HepG2 (cell line): ENCODE results near the gene ARHGDIG.
"Not testable (repeated sequence)": the region's sequence is repeated elsewhere in the genome, so short reads cannot be mapped to it uniquely, and the experiment has no call there.

Experiments used
- ZNF143 ChIP-seq: sonication (generic); formaldehyde crosslinking; IDR thresholded peaks from 2 replicates; pipeline ENCODE4 v1.4.0; 2020; ENCODE audit warnings: missing genetic modification reagents
- TF ChIP-seq, protein P1 (sequence below): sonication (generic); formaldehyde crosslinking; IDR thresholded peaks from 2 replicates; pipeline ENCODE4 v1.5.0; 2020; ENCODE audit warnings: mild to moderate bottlenecking, missing genetic modification reagents, moderate library complexity

DNA sequence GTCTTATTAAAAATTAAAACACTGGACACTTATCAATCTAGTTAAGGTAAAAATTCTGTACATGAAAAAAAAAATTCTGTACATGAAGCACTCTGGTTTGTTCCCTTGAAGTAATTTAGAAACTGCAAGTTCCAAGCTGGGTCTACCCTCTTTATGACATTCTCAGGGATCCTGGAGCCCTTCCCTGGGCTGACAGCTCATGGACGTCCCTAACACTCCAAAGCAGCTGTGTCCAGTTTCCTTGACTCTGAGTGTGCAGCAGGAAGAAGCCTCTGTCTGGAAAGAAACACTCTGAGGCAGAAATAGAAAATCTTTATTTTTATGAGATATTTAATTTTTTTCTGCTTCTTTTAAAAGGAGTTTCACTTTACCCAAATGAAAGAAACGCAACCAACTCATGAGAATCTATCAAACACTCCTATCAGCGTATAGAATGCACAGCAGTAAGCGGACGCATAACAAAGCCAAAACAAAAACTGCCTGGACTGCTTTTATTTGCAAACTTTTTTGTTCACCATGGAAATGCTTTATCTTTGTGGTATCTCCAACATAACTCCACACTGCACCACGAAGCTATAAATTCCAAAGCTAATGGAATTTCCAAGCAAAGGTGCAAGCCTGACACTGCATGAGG is 50.9 kb downstream of the ARHGDIG start:
- TF ChIP-seq, protein P1, sequence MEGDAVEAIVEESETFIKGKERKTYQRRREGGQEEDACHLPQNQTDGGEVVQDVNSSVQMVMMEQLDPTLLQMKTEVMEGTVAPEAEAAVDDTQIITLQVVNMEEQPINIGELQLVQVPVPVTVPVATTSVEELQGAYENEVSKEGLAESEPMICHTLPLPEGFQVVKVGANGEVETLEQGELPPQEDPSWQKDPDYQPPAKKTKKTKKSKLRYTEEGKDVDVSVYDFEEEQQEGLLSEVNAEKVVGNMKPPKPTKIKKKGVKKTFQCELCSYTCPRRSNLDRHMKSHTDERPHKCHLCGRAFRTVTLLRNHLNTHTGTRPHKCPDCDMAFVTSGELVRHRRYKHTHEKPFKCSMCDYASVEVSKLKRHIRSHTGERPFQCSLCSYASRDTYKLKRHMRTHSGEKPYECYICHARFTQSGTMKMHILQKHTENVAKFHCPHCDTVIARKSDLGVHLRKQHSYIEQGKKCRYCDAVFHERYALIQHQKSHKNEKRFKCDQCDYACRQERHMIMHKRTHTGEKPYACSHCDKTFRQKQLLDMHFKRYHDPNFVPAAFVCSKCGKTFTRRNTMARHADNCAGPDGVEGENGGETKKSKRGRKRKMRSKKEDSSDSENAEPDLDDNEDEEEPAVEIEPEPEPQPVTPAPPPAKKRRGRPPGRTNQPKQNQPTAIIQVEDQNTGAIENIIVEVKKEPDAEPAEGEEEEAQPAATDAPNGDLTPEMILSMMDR (CRISPR knock-in tag), result not testable (repeated sequence)
- not testable (repeated sequence) for TF ChIP-seq ZNF143
